Suprapubic skin (tissue), 3 donors: ENCODE results near the gene CPSF7.

Experiments used
- CTCF ChIP-seq, 2 donors: fragments of 200-600 bp in 1 of 2; fragments of 450-650 bp in 1 of 2; sonication (generic) in 1 of 2; IDR thresholded peaks; one replicate each; pipeline ENCODE4 v1.5.1; 2016 to 2019; ENCODE audit warnings: antibody characterized with exemption in 2 of 2, mild to moderate bottlenecking in 1 of 2, moderate library complexity in 1 of 2
- POLR2AphosphoS5 ChIP-seq, 3 donors: sonication (generic); formaldehyde crosslinking; IDR thresholded peaks; one replicate each; pipeline ENCODE4 v1.6.1; 2017; ENCODE audit warnings: antibody characterized with exemption in 3 of 3

GRCh38 chr11:61414547-61414946 lies 15.2 kb downstream of the CPSF7 start:
- no peak for TF ChIP-seq CTCF (IDR thresholded peaks at IDR 0.05)
- no peak for TF ChIP-seq POLR2AphosphoS5 (IDR thresholded peaks at IDR 0.05)
